HG02642 (cell line): Measurements from ENCODE around the gene TMEM47.

ENCODE experiments used
- ATAC-seq: cut with Tn5 transposase; IDR thresholded peaks from one replicate; pipeline ENCODE4 v1.9.1; 2021; ENCODE audit warnings: mild to moderate bottlenecking; ENCODE audit not compliant: unreplicated experiment, poor library complexity

Gene TMEM47

GRCh38 chrX:34656842-34657725 lies at the start of gene TMEM47:
TMEM47 (minus strand) TSS chrX:34657285; CDS start chrX:34657029, 256 bp downstream.
- ATAC-seq = peak; percentile 82

DNA sequence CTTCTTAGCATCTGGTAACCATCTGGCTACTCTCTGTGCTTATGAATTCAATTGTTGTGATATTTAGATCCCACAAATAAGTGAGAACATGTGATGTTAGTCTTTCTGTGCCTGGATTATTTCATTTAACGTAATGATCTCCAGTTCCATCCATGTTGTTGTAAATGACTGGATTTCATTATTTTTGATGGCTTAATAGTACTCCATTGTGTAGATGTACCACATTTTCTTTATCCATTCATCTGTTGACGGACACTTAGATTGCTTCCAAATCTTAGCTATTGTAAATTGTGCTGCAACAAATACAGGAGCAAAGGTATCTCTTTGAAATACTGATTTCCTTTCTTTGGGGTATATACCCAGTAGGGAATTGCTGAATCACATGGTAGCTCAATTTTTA lies 30.0 kb upstream of the TMEM47 start:
- ATAC-seq = no peak

DNA sequence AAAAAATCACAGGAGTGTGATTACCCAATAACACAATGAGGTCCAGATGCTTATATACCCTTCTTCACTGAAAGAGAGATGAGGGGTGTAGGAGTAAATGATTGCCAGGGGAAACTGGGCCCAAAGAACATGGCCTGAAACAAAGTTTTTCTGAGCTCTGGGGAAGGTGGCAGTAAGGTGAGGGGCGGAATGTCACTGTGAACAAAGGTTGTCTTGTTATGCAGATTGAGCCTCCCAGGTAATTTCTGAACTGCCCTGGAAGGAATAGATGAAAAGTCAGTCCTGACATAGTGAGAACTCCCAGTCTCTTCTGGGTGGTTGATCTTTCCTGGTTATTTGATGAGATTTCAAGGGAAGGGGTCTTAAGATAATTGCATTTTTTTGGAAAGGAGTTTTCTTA lies 2.5 kb upstream of the TMEM47 start:
- no peak for ATAC-seq

- ATAC-seq = no peak
Measured at GRCh38 chrX:34658326-34658725, 1.2 kb upstream of the TMEM47 start.

DNA sequence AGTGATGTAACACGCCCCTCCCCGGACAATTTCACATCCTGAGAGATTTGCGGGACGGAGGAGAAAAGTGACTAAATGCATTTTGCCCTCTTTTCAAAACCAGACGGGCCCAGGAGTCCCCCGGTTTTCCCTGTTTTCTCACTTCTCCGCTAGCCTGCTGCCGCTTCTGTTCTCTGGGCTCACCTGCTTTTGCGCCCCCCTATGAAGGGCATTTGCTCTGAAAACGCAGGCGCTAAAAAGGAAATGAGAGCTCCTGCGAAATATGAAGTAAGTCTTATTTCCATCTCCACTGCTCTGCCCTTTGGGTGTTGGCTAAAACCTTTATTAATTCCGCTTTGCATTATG lies 613 bp upstream of the TMEM47 start:
- ATAC-seq = no peak

DNA sequence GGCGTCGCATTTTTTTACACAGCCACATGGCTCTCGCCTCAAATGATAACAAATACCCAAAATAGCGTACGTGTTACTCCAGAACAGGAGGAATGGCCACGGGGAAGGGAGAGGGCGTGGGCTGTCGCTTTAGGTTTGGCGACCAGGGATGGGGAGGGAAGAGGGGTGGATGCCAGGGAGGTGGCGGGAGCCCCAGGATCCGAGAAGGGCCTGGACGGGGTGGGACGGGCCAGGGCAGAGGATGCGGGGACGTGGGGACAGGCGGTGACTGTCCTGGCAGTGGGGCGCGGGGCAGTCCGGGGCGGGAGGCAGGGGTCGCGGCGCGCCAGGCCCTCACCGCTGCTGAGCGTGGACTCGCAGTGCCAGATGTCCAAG lies 631 bp downstream of the TMEM47 start:
- ATAC-seq = no peak

- ATAC-seq = no peak
Measured at GRCh38 chrX:34655501-34656455, 1.3 kb downstream of the TMEM47 start.

- no peak for ATAC-seq
Measured at GRCh38 chrX:34654696-34655490, 2.2 kb downstream of the TMEM47 start.

DNA sequence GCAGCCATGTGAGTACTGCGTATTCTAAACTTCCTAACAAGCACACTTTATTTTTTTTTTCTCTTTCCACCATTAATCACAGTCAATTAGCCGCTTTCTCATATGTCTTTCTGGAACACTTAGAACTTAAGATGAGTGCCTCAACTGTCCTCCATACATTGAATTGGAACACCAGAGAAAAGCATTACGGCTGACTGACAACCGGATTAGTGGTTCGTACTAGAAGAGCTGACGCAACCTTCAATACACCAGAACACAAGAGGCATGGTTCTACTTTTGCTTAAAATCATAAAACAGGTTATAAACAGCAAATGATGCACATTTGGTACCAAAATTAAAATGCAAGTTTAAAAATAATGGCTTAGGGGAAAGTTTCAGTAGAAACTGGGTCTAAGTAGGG lies 3.3 kb downstream of the TMEM47 start:
- no peak for ATAC-seq

DNA sequence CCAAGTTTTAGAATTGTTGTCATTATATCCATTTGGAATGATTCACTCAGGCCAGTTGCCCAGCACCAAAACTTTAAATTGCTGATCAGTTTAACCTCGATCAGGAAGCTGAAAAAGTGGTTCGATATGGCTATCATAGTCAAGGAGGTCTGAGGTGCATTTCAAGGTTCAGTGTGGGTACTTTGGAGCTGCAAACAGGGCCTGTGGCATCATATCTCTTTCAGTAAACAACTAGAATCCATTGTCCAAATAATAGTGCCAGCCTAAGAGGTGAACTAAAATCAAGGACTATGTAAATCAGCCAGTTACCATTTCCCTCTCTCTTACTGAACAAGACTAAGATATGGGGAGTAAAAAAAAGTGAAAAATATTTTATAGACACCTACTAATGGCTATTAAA lies 14.2 kb downstream of the TMEM47 start:
- ATAC-seq = no peak

GRCh38 chrX:34638116-34638515 lies 19.0 kb downstream of the TMEM47 start:
- ATAC-seq = no peak

GRCh38 chrX:34634349-34634748 lies 22.7 kb downstream of the TMEM47 start:
- no peak for ATAC-seq

DNA sequence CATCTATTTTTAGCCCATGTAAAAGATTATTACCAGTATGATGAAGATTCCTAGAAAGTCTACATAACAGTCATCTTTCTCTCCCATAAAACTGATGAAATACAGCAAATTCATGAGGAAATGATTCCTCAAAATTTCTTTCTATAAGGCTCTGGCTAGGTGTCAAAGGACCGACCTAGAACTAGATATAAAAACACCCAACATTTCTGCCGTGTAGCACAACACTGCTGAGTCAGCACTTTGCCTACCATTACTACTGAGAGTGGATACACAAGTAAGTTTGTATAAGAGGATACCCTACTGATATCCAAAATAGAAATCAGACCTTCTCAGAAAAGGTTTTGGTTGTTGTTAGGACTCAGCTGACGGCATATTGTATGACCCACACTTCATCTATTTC lies 24.7 kb downstream of the TMEM47 start:
- ATAC-seq = no peak

- ATAC-seq = no peak
Measured at GRCh38 chrX:34631479-34632220, 25.4 kb downstream of the TMEM47 start.

DNA sequence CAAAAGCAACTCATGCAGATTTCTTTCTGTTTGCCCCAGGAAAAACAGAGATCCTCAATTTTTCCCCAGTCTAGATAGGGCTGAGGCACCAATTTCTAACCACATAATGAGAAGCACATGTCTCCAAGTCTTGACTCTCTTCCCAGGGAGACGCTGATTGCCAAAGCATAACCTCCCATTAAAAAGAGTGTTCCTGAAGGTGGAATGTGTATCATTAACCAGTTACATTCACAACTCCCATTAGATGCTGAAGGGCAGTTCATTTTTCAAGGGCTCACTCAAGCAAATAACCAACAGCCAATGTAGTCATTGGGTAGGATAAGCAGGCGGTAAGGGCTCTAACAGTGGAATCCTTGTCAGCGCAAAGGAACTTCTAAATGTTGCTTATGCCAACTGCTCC lies 27.5 kb downstream of the TMEM47 start:
- ATAC-seq = no peak

GRCh38 chrX:34624416-34624815 lies 32.7 kb downstream of the TMEM47 start:
- ATAC-seq = no peak

GRCh38 chrX:34619920-34620319 lies 37.2 kb downstream of the TMEM47 start:
- ATAC-seq = no peak

GRCh38 chrX:34612036-34612435 lies 45.0 kb downstream of the TMEM47 start:
- no peak for ATAC-seq

DNA sequence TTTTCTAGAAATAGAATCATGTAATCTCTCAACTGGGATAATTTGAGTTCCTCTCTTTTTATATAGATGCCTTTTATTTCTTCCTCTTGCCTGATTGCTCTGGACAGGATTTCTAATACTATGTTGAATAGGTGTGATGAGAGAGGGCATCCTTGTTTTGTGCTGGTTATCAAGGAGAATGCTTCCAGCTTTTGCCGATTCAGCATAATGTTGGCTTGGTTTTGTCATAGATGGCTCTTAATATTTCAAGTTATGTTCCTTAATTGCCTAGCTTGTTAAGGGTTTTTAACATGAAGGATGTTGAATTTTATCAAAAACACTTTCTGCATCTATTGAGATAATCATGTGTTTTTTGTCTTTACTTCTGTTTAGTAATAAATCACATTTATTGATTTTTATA lies 58.7 kb downstream of the TMEM47 start:
- no peak for ATAC-seq

- ATAC-seq = no peak
Measured at GRCh38 chrX:34586936-34587335, 70.1 kb downstream of the TMEM47 start.
